Renal pelvis (tissue), 12 donors: ENCODE results near the gene BANF2. TPM values are rescaled to one million over a fixed set of nuclear protein-coding genes. Genes with fewer than 3 reads are reported as not detected.
A peak's percentile ranks its signal among the peaks of the same experiment; 100 is the strongest.
"Not testable (repeated sequence)": the region's sequence is repeated elsewhere in the genome, so short reads cannot be mapped to it uniquely, and the experiment has no call there.

Experiments
- DNase-seq: peaks from one replicate; pipeline ENCODE4 v3.0.0-alpha.2; 2013
- long read RNA-seq, 16 experiments: transcript quantifications; one replicate each; lab custom pipeline, GENCODE V29; 2026
- polyA plus RNA-seq, 3 donors: library from polyadenylated mRNA; unstranded; fragments of 120-200 nt; gene quantifications; one replicate each; pipeline ENCODE4 v1.2.1, GENCODE V29; 2013; ENCODE audit not compliant: insufficient read length in 3 of 3

BANF2 gene
- not detected for polyA plus RNA-seq
- long read RNA-seq, donor 1 = 0 reads
- long read RNA-seq, donor 2 = 0 reads
- long read RNA-seq, donor 3 = 0 reads
- long read RNA-seq, donor 4 = 0 reads
- long read RNA-seq, donor 5 = 0 reads
- long read RNA-seq, donor 6 = 0 reads
- long read RNA-seq, donor 7 = 0 reads
- long read RNA-seq, donor 8 = 0 reads
- long read RNA-seq, donor 9 = 0 reads
- long read RNA-seq, donor 10 = 0 reads
- long read RNA-seq, donor 11 = 0 reads
- long read RNA-seq, donor 12 = 0 reads
- long read RNA-seq, donor 13 = 0 reads
- long read RNA-seq, donor 14 = 0 reads
- long read RNA-seq, donor 15 = 0 reads
- long read RNA-seq, donor 16 = 0 reads

- DNase-seq = no peak
These were observed at the start of gene BANF2 for GRCh38 chr20:17699931-17700351. Gene BANF2, plus strand, starts transcription at chr20:17699966. Its CDS starts 25,060 bp downstream, at chr20:17725026.

- DNase-seq = no peak
These were observed 49.3 kb upstream of the BANF2 start for GRCh38 chr20:17650301-17651128.

- no peak for DNase-seq
These were observed 48.5 kb upstream of the BANF2 start for GRCh38 chr20:17651129-17651759.

GRCh38 chr20:17651760-17652388 is 47.9 kb upstream of the BANF2 start:
- DNase-seq = no peak

DNA sequence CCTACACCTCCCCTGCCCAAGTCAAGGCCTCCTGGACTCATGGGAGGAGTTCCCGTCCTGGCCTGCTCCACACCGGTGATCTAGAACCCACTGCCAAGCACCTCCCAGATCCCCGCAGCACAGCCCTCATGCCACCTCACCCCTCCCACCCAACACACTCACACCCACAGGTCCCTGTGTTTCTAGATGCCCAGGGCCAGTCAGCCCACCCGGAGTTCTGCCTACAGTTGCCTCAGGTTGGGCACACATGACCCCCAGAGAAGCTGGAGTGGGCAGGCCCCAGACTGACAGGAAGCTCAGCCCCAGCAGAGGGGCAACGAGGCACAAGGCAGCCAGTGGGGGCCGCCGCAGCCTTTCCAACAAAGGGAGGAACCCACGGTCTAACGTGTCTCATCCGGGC is 47.4 kb upstream of the BANF2 start:
- no peak for DNase-seq

- DNase-seq = no peak
These were observed 45.7 kb upstream of the BANF2 start for GRCh38 chr20:17653835-17654648.

GRCh38 chr20:17654649-17655285 is 45.0 kb upstream of the BANF2 start:
- DNase-seq = peak; percentile 64

DNA sequence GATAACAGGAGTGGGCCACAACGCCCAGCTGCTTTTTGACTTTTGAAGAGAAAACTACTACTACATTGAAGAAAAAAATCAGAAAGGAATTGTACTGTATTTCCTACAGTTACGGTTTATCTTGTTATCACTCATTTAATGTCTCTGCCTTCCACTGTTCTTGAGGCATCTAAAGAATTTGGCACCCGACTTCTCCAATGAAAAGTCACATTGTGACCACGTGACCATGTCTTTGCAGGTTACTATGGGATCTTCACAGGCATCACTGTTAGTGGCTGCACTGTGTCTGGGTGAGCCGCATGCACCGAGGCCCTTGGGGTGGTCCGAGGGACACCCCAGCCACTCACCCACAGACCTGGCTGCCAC is 44.5 kb upstream of the BANF2 start:
- no peak for DNase-seq

DNA sequence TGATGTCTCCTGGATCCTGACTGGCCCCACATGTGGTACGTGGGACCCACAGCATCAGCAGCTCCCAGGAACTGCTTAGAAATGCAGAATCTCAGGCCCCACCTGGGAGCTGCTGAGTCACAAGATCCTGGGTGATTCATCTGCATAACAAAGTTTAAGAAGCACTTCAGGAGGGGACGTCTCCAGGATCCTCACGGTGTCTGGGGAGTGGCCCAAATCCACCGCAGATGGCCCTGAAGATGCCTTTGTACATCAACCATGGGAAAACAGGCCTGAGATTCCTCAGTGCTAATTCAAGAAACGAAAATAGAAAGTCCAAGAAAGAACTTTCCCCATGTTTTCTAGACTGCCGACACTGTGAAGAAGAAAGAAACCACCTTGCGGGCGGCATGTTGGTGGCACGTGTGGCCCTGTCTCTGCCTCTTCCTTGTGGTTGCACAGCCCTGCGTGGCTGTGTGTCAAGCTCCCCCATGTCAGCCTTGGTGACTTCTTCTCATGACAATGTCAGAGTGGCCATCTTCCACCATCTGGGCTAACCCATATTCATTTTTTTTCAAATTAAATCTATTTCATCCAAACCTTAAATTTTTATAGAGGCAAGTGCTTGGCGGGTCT is 43.8 kb upstream of the BANF2 start:
- no peak for DNase-seq

DNA sequence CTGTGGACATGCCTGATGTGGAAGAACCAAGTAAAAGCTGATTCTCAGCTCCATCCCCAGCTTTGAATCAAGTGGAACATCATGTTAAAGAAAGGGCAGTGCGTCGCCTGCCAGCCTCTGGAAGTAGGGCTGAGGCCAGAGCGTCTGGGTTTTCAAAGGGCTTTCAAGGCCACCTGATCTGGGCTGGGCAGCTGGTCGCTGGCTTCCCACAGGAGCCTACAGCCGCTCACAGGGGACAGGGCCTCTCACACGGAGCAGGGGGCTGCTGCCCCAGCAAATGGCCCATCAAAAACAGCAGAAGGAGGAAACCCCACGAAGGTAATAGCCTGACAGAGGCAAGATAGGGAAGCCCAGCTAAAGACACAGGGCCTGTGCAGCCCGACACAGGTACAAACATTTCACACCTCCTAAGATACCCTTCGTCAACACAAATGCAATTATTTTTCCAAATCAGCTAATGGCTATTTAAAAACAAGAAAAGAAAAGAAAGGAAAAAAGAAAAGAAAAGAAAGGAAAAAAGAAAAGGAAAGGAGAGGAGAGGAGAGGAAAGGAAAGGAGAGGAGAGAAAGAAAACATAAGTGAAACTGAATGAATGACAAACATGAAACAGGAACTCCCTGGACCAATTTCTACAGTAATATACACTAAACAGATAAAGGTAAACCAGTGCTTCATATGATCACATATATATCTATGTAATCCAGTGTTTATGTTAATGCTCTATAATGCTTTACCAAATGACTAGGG is 42.5 kb upstream of the BANF2 start:
- DNase-seq = no peak

GRCh38 chr20:17657898-17658647 is 41.7 kb upstream of the BANF2 start:
- DNase-seq = no peak

GRCh38 chr20:17658648-17658993 is 41.1 kb upstream of the BANF2 start:
- DNase-seq = no peak

DNA sequence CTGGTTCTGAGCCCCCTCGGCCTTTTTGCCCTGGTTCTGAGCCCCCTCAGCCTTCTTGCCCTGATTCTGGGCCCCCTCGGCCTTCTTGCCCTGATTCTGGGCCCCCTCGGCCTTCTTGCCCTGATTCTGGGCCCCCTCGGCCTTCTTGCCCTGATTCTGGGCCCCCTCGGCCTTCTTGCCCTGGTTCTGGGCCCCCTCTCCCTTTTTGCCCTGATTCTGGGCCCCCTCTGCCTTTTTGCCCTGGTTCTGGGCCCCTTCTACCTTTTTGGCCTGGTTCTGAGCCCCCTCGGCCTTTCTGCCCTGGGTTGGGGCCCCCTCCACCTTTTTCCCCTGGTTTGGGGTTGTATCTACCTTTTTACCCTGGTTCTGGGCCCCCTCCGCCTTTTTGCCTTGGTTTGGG is 40.4 kb upstream of the BANF2 start:
- DNase-seq = not testable (repeated sequence)

- DNase-seq = no peak
These were observed 40.0 kb upstream of the BANF2 start for GRCh38 chr20:17659801-17660200.

DNA sequence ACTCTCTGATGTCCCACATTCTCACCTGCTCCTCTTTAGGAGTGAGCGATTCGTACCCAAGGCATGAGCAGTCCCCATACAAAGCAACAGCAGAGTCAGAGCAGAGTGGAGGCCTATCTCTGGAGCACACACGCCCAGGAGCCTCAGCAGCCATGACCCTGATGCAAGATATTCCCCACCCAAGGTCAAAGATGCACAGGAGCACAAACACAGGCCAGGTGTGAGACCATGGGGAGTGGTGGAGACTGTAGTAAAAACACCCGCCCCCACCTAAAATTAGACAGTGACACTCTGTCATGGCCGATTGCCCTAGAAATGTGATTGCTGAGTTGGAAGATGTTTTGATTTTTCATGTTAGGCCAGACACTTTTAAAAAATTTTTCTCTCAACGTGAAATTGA is 39.1 kb upstream of the BANF2 start:
- no peak for DNase-seq

DNA sequence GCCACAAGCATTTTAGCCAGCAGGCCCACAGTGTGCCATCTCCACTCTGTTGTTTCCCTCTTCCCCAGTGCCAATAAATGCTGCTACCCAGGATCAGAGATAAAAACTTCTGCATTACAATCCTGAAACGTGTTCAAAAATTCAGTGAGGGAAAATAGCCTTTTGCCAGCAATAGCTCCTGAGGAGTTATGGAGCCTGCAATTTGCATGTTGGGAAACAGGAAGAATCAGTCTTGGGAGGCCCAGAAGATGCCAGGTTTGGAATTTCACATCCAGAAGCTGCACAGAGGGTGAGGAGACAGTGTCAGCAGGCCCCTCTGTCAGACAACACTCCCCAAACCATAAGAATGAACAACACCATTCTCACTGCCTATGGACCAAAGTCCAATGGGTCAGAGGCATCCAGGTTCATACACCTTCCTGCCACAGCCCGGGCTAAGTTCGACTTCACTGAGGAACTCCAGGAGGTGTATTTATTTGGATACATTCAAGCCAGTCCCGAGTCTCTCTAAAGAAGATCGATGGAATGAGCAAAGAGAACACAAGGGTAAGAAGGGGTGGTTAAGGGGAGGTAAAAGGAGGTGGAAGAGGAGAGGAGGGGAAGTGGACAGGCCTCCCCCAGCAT is 38.5 kb upstream of the BANF2 start:
- DNase-seq = no peak

DNA sequence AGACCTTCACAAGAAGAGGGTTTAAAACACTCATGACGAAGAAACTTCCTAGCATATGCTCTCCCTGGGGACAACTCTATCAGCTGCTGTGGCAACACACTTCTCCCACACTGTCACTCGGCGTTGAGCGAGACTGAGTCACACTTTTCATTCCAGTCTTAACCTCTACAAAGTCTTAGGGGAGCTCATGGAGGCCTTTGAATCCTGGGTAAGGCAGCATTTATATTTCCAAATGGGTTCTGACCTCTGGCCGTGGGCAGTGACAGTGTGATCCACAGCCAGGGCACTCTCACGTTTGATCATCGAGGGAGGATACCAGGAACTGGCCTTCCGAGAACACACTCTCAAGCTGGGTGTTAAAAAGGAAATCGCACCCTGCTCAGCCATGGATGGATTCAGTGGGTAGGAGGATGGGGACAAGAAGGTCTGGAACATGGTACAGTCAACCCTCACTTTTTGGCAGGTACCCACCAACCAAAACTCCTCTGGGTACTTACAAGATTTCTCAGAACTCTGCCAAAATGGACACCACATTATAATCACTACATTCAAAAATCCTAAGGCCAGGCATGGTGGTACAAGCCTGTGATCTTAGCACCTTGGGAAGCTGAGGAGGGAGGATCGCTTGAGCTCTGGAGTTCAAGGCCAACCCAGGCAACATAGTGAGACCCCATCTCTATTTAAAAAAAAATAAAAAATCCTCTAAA is 37.3 kb upstream of the BANF2 start:
- no peak for DNase-seq

- no peak for DNase-seq
These were observed 36.7 kb upstream of the BANF2 start for GRCh38 chr20:17663040-17663399.
